ENCODE measurements around the gene PTH2R.
"Not testable (repeated sequence)": the region's sequence is repeated elsewhere in the genome, so short reads cannot be mapped to it uniquely, and the experiment has no call there.

Gene PTH2R

GRCh38 chr2:208481945-208482344 lies 75.4 kb downstream of the PTH2R start:
- H3K27ac ChIP-seq, H3K4me3 ChIP-seq: not testable (repeated sequence)

- not testable (repeated sequence) for H3K27ac ChIP-seq, H3K4me3 ChIP-seq
Measured at GRCh38 chr2:208482453-208483015, 75.9 kb downstream of the PTH2R start.

GRCh38 chr2:208485390-208485789 lies 78.8 kb downstream of the PTH2R start:
- Histone ChIP-seq H3K27ac (no peak overlapping the region), H3K4me3 (no peak overlapping the region)

GRCh38 chr2:208488686-208489564 lies 82.3 kb downstream of the PTH2R start:
- H3K27ac ChIP-seq = no peak overlapping the region
- no peak overlapping the region for H3K4me3 ChIP-seq

GRCh38 chr2:208489687-208490086 lies 83.1 kb downstream of the PTH2R start:
- H3K27ac ChIP-seq = no peak overlapping the region
- H3K4me3 ChIP-seq = no peak overlapping the region

GRCh38 chr2:208490492-208490891 lies 83.9 kb downstream of the PTH2R start:
- Histone ChIP-seq H3K4me3 (no peak overlapping the region), H3K27ac (no peak overlapping the region)

- no peak overlapping the region for H3K4me3 ChIP-seq
- H3K27ac ChIP-seq = no peak overlapping the region
Measured at GRCh38 chr2:208491641-208492040, 85.0 kb downstream of the PTH2R start.

- H3K4me3 ChIP-seq = no peak overlapping the region
- H3K27ac ChIP-seq = no peak overlapping the region
Measured at GRCh38 chr2:208492069-208492468, 85.5 kb downstream of the PTH2R start.

- no peak overlapping the region for H3K27ac ChIP-seq
- no peak overlapping the region for H3K4me3 ChIP-seq
Measured at GRCh38 chr2:208493186-208493585, 86.6 kb downstream of the PTH2R start.

- H3K27ac ChIP-seq = no peak overlapping the region
- no peak overlapping the region for H3K4me3 ChIP-seq
Measured at GRCh38 chr2:208496129-208496528, 89.5 kb downstream of the PTH2R start.

- H3K4me3 ChIP-seq = no peak overlapping the region
- H3K27ac ChIP-seq = no peak overlapping the region
Measured at GRCh38 chr2:208501206-208501605, 94.6 kb downstream of the PTH2R start.

GRCh38 chr2:208502288-208502687 lies 95.7 kb downstream of the PTH2R start:
- no peak overlapping the region for H3K4me3 ChIP-seq
- H3K27ac ChIP-seq = no peak overlapping the region

GRCh38 chr2:208505365-208505764 lies 98.8 kb downstream of the PTH2R start:
- H3K27ac ChIP-seq, H3K4me3 ChIP-seq: not testable (repeated sequence)

GRCh38 chr2:208509586-208509985 lies 103.0 kb downstream of the PTH2R start:
- Histone ChIP-seq H3K4me3 (no peak overlapping the region), H3K27ac (no peak overlapping the region)

- Histone ChIP-seq H3K4me3 (no peak overlapping the region), H3K27ac (no peak overlapping the region)
Measured at GRCh38 chr2:208511016-208511415, 104.4 kb downstream of the PTH2R start.

GRCh38 chr2:208511573-208511972 lies 105.0 kb downstream of the PTH2R start:
- Histone ChIP-seq H3K4me3 (no peak overlapping the region), H3K27ac (no peak overlapping the region)

GRCh38 chr2:208515099-208515498 lies 108.5 kb downstream of the PTH2R start:
- no peak overlapping the region for H3K27ac ChIP-seq

GRCh38 chr2:208523069-208523468 lies 116.5 kb downstream of the PTH2R start:
- not testable (repeated sequence) for H3K4me3 ChIP-seq, H3K27ac ChIP-seq

More at GRCh38 chr2:208515099-208515498, 108.5 kb downstream of the PTH2R start:
- H3K4me3 ChIP-seq = no peak overlapping the region

- not testable (repeated sequence) for H3K4me3 ChIP-seq, H3K27ac ChIP-seq
Measured at GRCh38 chr2:208525165-208525564, 118.6 kb downstream of the PTH2R start.

GRCh38 chr2:208529796-208530195 lies 123.2 kb downstream of the PTH2R start:
- no peak overlapping the region for H3K4me3 ChIP-seq

GRCh38 chr2:208531361-208531760 lies 124.8 kb downstream of the PTH2R start:
- H3K4me3 ChIP-seq = no peak overlapping the region
- no peak overlapping the region for H3K27ac ChIP-seq

More at GRCh38 chr2:208529796-208530195, 123.2 kb downstream of the PTH2R start:
- H3K27ac ChIP-seq = no peak overlapping the region

Data from skin epidermis (tissue), 12 donors.